Liver (tissue), 3 donors: ENCODE measurements around the gene NDUFA5.

Source experiments
- CTCF ChIP-seq: fragments of 150-350 bp; IDR thresholded peaks from 2 replicates; pipeline ENCODE4 v1.5.1; 2017; ENCODE audit warnings: improper control_type of control experiment, low read depth, low read length; ENCODE audit not compliant: missing input control
- FOXA1 ChIP-seq: IDR thresholded peaks from 2 replicates; pipeline ENCODE4 v1.6.1; 2016; ENCODE audit warnings: antibody characterized with exemption
- FOXA2 ChIP-seq: IDR thresholded peaks from 2 replicates; pipeline ENCODE4 v1.6.1; 2016; ENCODE audit warnings: antibody characterized with exemption
- GABPA ChIP-seq, 2 donors: IDR thresholded peaks in 1 of 2; conservative IDR thresholded peaks in 1 of 2; 2 replicates each; pipeline ENCODE4 v1.6.1; 2016; ENCODE audit warnings: antibody characterized with exemption in 2 of 2, mild to moderate bottlenecking in 1 of 2, moderate library complexity in 1 of 2
- JUND ChIP-seq, 2 donors: IDR thresholded peaks; 2 replicates each; pipeline ENCODE4 v1.6.1; 2016; ENCODE audit warnings: antibody characterized with exemption in 2 of 2
- RAD21 ChIP-seq, 2 donors: IDR thresholded peaks; 2 replicates each; pipeline ENCODE4 v1.6.1; 2016; ENCODE audit warnings: antibody characterized with exemption in 2 of 2, mild to moderate bottlenecking in 2 of 2
- SP1 ChIP-seq: IDR thresholded peaks from 2 replicates; pipeline ENCODE4 v1.6.1; 2018; ENCODE audit warnings: antibody characterized with exemption, mild to moderate bottlenecking
- TAF1 ChIP-seq: conservative IDR thresholded peaks from 2 replicates; pipeline ENCODE4 v1.6.1; 2016; ENCODE audit warnings: antibody characterized with exemption, mild to moderate bottlenecking
- YY1 ChIP-seq: IDR thresholded peaks from 2 replicates; pipeline ENCODE4 v1.6.1; 2016; ENCODE audit warnings: antibody characterized with exemption, mild to moderate bottlenecking
- donor health status: healthy.
- donor health status: healthy.

- TF ChIP-seq CTCF (no peak), FOXA1 (no peak), GABPA (IDR thresholded peaks at IDR 0.05 in 1 of 2, conservative IDR thresholded peaks at IDR 0.05 in 1 of 2) (no peak), YY1 (no peak), SP1 (no peak), RAD21 (IDR thresholded peaks at IDR 0.05) (no peak), FOXA2 (no peak), JUND (IDR thresholded peaks at IDR 0.05) (no peak), TAF1 (no peak)
Measured at GRCh38 chr7:123492485-123492884, 65.1 kb downstream of the NDUFA5 start.
